HL-60 (cell line): ENCODE results near the gene STEAP1B.
"Not testable (repeated sequence)": the region's sequence is repeated elsewhere in the genome, so short reads cannot be mapped to it uniquely, and the experiment has no call there.

ENCODE experiments used
- DNase-seq, 2 experiments: peaks; one replicate each; pipeline ENCODE4 v3.0.0-alpha.2; 2010 to 2020; ENCODE audit warnings: low read depth in 1 of 2, low spot score in 1 of 2
- H3K27ac ChIP-seq: fragments of 250-450 bp; sonication (Bioruptor Pico); replicated peaks from 2 replicates; pipeline ENCODE4 v1.5.1; 2020; ENCODE audit warnings: mild to moderate bottlenecking, moderate library complexity
- H3K27me3 ChIP-seq: fragments of 250-450 bp; sonication (Bioruptor Pico); 2 replicates; pipeline ENCODE4 v1.5.1; 2021; ENCODE audit warnings: mild to moderate bottlenecking, moderate library complexity; ENCODE audit not compliant: insufficient read depth, poor library complexity, severe bottlenecking
- H3K4me3 ChIP-seq: replicated peaks from 2 replicates; pipeline ENCODE4 v1.5.1; 2011; ENCODE audit warnings: mild to moderate bottlenecking, control low read depth, low read length; ENCODE audit not compliant: insufficient read depth
- GABPA ChIP-seq: IDR thresholded peaks from 2 replicates; pipeline ENCODE4 v1.6.1; 2012; ENCODE audit warnings: low read depth
- POLR2AphosphoS5 ChIP-seq: IDR thresholded peaks from 2 replicates; pipeline ENCODE4 v1.6.1; 2012; ENCODE audit warnings: low read depth
- REST ChIP-seq: IDR thresholded peaks from 2 replicates; pipeline ENCODE4 v1.6.1; 2012; ENCODE audit warnings: low read depth; ENCODE audit not compliant: insufficient replicate concordance
- SPI1 ChIP-seq: IDR thresholded peaks from 2 replicates; pipeline ENCODE4 v1.6.1; 2012; ENCODE audit warnings: low read depth, mild to moderate bottlenecking, borderline replicate concordance
- TF ChIP-seq, protein P1 (sequence below): IDR thresholded peaks from one replicate; pipeline ENCODE4 v1.5.1; 2011; ENCODE audit warnings: low read length, control low read depth, inconsistent platforms; ENCODE audit not compliant: insufficient read depth

STEAP1B gene

GRCh38 chr7:22441157-22441556 lies 58.8 kb downstream of the STEAP1B start:
- Histone ChIP-seq H3K27me3 (peaks cover 5% of the 10 kb centered on the region), H3K4me3 (no peak overlapping the region), H3K27ac (no peak overlapping the region)
- TF ChIP-seq POLR2AphosphoS5 (no peak), SPI1 (no peak), REST (no peak), GABPA (no peak)
- TF ChIP-seq, protein P1, sequence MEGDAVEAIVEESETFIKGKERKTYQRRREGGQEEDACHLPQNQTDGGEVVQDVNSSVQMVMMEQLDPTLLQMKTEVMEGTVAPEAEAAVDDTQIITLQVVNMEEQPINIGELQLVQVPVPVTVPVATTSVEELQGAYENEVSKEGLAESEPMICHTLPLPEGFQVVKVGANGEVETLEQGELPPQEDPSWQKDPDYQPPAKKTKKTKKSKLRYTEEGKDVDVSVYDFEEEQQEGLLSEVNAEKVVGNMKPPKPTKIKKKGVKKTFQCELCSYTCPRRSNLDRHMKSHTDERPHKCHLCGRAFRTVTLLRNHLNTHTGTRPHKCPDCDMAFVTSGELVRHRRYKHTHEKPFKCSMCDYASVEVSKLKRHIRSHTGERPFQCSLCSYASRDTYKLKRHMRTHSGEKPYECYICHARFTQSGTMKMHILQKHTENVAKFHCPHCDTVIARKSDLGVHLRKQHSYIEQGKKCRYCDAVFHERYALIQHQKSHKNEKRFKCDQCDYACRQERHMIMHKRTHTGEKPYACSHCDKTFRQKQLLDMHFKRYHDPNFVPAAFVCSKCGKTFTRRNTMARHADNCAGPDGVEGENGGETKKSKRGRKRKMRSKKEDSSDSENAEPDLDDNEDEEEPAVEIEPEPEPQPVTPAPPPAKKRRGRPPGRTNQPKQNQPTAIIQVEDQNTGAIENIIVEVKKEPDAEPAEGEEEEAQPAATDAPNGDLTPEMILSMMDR: no peak
- no peak for DNase-seq

- TF ChIP-seq POLR2AphosphoS5: no peak
- TF ChIP-seq REST: no peak
- no peak for DNase-seq
- Histone ChIP-seq H3K27ac (no peak overlapping the region), H3K27me3 (no peaks in the 10 kb centered on the region), H3K4me3 (no peak overlapping the region)
Observed at GRCh38 chr7:22438994-22439393, 61.0 kb downstream of the STEAP1B start.

GRCh38 chr7:22436552-22436951 lies 63.4 kb downstream of the STEAP1B start:
- not testable (repeated sequence) for DNase-seq, H3K27me3 ChIP-seq, H3K4me3 ChIP-seq, H3K27ac ChIP-seq

- Histone ChIP-seq H3K27me3 (no peaks in the 10 kb centered on the region), H3K27ac (no peak overlapping the region), H3K4me3 (no peak overlapping the region)
- TF ChIP-seq SPI1 (no peak), REST (no peak), POLR2AphosphoS5 (no peak), GABPA (no peak)
- TF ChIP-seq, protein P1: no peak
- DNase-seq: no peak
Observed at GRCh38 chr7:22435720-22436119, 64.3 kb downstream of the STEAP1B start.
